ENCODE measurements around the gene SLPI.

The SLPI gene

GRCh38 chr20:45254383-45255262 is at the start of gene SLPI:
SLPI (minus strand) TSS chr20:45254564; CDS start chr20:45254543, 21 bp downstream.
- DNase-seq = peak; percentile 79

- no peak for DNase-seq
Observed at GRCh38 chr20:45303586-45304463, 49.5 kb upstream of the SLPI start.

GRCh38 chr20:45301824-45302271 is 47.5 kb upstream of the SLPI start:
- DNase-seq = no peak

GRCh38 chr20:45300961-45301360 is 46.6 kb upstream of the SLPI start:
- no peak for DNase-seq

GRCh38 chr20:45299786-45300185 is 45.4 kb upstream of the SLPI start:
- DNase-seq = no peak

GRCh38 chr20:45297786-45298497 is 43.6 kb upstream of the SLPI start:
- DNase-seq = no peak

GRCh38 chr20:45294659-45295058 is 40.3 kb upstream of the SLPI start:
- no peak for DNase-seq

GRCh38 chr20:45294003-45294368 is 39.6 kb upstream of the SLPI start:
- DNase-seq = no peak

GRCh38 chr20:45293041-45294002 is 39.0 kb upstream of the SLPI start:
- peak; percentile 74 for DNase-seq

GRCh38 chr20:45292343-45292742 is 38.0 kb upstream of the SLPI start:
- no peak for DNase-seq

GRCh38 chr20:45291526-45291925 is 37.2 kb upstream of the SLPI start:
- DNase-seq = no peak

- DNase-seq = peak; percentile 57
Observed at GRCh38 chr20:45290677-45291355, 36.5 kb upstream of the SLPI start.

- DNase-seq = no peak
Observed at GRCh38 chr20:45289942-45290676, 35.7 kb upstream of the SLPI start.

GRCh38 chr20:45288860-45289259 is 34.5 kb upstream of the SLPI start:
- no peak for DNase-seq

- DNase-seq = no peak
Observed at GRCh38 chr20:45288376-45288775, 34.0 kb upstream of the SLPI start.

- no peak for DNase-seq
Observed at GRCh38 chr20:45283551-45284057, 29.2 kb upstream of the SLPI start.

GRCh38 chr20:45282700-45283550 is 28.6 kb upstream of the SLPI start:
- DNase-seq = no peak

- no peak for DNase-seq
Observed at GRCh38 chr20:45279992-45280391, 25.6 kb upstream of the SLPI start.

- DNase-seq = no peak
Observed at GRCh38 chr20:45275338-45275737, 21.0 kb upstream of the SLPI start.
